CD4-positive, alpha-beta T cell treated with Interleukin-12 subunit alpha and Interleukin-12 subunit beta, for 1 hour (primary cell): Measurements from ENCODE around the gene OR5W2.
"Not testable (repeated sequence)": the region's sequence is repeated elsewhere in the genome, so short reads cannot be mapped to it uniquely, and the experiment has no call there.

Experiments
- DNase-seq: peaks from one replicate; pipeline ENCODE4 v3.0.0-alpha.2; 2020

The OR5W2 gene

DNA sequence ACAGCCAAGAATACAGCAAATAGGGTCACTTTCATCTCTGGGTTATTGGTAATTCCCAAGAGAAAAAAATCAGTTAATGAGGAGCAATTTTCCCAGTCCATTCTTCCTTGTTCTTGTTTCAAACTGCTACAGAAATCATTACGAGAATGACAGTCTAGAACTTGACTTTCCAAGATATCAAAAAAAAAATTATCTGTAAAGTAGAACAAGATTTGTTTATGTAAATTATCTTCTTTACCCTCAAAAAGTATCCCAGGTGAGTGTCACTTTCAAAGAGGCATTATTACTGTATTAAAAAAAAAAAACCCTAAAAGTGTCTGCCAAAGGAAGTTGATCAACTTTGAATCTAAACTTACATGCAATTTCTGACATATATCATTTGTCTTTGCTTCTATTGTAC is at the start of gene OR5W2:
Gene OR5W2 (minus strand): TSS at position 101 of the 400 bp plus-strand sequence. CDS start 0 bp downstream, at position 101.
- no peak for DNase-seq

GRCh38 chr11:55956521-55956920 is 42.1 kb upstream of the OR5W2 start:
- DNase-seq: no peak

GRCh38 chr11:55949330-55949729 is 34.9 kb upstream of the OR5W2 start:
- DNase-seq: no peak

DNA sequence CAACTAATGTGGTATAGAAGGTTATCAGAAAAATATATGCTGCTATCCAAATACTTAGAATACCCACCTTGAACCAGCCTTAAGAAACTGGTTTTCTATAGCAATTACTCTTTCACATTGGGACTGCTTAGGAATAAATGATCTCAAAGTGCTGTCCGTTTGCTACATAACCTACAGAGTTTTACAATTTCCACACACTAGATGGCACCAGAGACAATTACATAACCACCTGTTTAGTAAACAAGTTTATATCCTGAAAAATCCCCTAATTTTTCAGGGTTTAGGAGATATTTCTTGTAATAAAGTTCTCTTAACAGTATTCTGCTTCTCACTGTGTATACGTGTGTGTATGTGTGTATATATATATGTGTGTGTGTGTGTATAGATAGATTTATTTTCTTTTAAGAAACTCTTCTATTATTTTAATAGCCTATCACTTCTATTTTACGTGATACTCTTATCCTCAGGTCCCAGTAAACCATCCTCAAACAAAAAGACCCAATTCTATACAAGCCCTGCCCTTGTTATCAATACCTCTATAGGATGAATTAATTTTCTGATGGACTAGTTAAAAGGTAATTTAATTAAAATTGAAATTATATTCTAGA is 28.5 kb upstream of the OR5W2 start:
- no peak for DNase-seq

GRCh38 chr11:55936300-55936699 is 21.9 kb upstream of the OR5W2 start, which contains the start of gene OR5I1:
TSS of gene OR5I1 (minus strand) at chr11:55936400. CDS start at chr11:55936400, 0 bp downstream.
- no peak for DNase-seq

DNA sequence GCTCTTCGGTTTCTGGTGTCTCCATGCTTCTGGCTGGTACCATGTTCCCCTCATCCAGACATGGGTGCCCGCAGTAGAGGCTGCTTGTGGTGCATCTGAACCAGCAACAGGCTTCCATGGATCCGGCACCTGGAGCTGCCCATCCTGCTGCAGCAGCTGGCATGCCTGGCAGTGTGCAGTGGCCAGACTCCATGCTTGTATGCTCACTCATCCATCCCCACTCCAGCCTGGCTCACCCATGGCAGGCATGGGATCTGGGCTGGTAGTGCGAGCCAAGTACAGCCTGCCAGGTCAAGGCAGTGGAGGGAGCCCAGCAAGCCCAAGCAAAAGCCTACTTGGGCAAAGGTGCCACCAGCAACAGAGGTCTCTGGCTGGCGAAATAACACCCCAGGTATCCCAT is 6.2 kb upstream of the OR5W2 start:
- no peak for DNase-seq

- DNase-seq: no peak
Observed at GRCh38 chr11:55902308-55902707, 12.1 kb downstream of the OR5W2 start.

GRCh38 chr11:55895216-55895615 is 19.2 kb downstream of the OR5W2 start:
- no peak for DNase-seq

DNA sequence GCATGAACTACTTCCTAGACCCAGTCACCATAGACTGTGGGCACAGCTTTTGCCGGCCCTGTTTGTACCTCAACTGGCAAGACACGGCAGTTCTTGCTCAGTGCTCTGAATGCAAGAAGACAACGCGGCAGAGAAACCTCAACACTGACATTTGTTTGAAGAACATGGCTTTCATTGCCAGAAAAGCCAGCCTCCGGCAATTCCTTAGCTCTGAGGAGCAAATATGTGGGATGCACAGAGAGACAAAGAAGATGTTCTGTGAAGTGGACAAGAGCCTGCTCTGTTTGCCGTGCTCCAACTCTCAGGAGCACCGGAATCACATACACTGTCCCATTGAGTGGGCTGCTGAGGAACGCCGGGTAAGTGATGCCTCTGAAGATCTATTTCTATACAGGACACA is 28.9 kb downstream of the OR5W2 start:
- not testable (repeated sequence) for DNase-seq

DNA sequence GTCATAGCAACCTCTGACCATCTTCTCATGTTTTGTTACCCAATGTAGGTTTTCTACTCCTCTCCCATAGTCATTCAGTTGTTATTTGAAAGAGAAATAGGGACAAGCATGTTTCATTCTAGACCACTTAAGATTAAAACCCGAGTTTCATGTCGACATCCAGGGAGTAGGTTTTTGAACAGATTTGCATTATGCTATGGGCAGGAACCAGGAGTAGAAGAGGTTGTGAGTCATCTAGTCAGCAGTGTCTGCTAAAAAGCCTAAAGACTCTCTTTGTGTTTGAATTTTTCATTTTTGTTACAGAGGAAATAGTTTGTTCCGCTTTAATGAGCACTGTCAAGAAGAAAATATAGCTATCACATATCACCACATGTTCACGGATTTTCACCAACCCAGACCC is 29.4 kb downstream of the OR5W2 start:
- not testable (repeated sequence) for DNase-seq

DNA sequence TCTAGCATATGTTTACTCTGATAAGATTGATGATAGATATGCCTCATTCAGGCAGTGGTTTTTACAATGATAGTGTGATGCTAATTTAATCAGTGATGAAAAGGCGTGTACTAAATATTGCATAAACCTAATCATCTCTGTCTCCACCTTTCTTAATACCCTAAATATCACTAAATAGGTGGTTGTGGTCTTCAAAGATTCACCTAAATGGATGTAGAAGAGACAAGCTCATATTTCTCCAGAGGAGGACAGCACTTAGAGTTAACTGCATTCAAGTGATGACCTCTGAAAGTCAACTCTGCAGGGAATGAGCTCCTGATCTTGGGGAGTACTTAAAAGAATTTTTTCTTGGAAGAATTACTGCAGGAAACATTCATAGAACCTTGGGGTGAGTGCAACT is 31.4 kb downstream of the OR5W2 start, which contains the start of gene TRIM51:
Gene TRIM51 (plus strand): TSS at position 301 of the 400 bp plus-strand sequence. CDS start 2,132 bp downstream, outside the sequence.
- not testable (repeated sequence) for DNase-seq

- DNase-seq: not testable (repeated sequence)
Observed at GRCh38 chr11:55873146-55873545, 41.2 kb downstream of the OR5W2 start.

GRCh38 chr11:55872731-55873130 is 41.7 kb downstream of the OR5W2 start:
- DNase-seq: not testable (repeated sequence)

GRCh38 chr11:55867354-55867753 is 47.0 kb downstream of the OR5W2 start:
- not testable (repeated sequence) for DNase-seq
